Activated T-cell treated with anti-CD3 and anti-CD28 coated beads for 4 hours (primary cell): Measurements from ENCODE around the gene DHX15.

ENCODE experiments used
- DNase-seq: peaks from one replicate; pipeline ENCODE4 v3.0.0-alpha.2; 2020

The DHX15 gene

GRCh38 chr4:24584211-24584850 lies at the start of gene DHX15:
Gene DHX15 (minus strand): TSS chr4:24584554. CDS start chr4:24584393, 161 bp downstream.
- DNase-seq, result peak; percentile 89

GRCh38 chr4:24632011-24632410 lies 47.7 kb upstream of the DHX15 start:
- DNase-seq, result no peak

- no peak for DNase-seq
Measured at GRCh38 chr4:24630937-24631336, 46.6 kb upstream of the DHX15 start.

DNA sequence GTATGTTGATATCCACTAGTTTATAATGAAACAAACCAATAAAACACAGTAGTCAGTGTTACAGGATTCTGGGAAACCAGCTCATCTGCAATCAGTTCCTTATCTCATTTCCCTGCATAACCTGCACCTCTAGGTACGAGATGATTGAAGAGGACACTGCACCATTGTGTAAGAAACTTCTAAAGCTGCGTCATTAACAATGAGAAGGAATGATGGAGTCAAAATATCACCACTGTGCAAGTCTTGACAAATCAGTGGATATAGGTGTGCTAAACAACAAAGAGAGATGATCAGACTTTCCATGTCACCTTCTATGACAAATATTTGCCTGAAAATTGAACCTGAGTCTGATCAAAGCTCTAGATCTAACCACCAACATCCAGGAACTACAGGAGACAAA lies 40.7 kb upstream of the DHX15 start:
- no peak for DNase-seq

DNA sequence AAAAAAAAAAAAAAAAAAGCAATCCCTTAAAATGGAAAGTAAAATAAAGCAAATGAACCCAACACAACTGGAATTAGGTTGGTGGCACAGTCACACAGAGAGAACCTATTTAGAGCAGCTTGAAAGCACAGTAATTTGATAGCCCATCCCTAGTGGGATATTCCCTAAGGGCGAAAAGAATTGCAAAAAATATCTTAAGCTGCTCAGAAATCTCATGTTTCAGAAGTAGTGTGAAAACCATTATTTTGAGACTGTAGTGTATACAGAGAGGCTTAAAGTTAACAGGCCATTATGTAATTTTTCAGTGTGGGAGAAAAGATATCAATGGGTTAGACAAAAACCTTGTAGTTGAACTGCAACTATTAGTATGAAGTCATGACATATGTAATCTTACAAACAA lies 40.0 kb upstream of the DHX15 start:
- DNase-seq, result no peak

DNA sequence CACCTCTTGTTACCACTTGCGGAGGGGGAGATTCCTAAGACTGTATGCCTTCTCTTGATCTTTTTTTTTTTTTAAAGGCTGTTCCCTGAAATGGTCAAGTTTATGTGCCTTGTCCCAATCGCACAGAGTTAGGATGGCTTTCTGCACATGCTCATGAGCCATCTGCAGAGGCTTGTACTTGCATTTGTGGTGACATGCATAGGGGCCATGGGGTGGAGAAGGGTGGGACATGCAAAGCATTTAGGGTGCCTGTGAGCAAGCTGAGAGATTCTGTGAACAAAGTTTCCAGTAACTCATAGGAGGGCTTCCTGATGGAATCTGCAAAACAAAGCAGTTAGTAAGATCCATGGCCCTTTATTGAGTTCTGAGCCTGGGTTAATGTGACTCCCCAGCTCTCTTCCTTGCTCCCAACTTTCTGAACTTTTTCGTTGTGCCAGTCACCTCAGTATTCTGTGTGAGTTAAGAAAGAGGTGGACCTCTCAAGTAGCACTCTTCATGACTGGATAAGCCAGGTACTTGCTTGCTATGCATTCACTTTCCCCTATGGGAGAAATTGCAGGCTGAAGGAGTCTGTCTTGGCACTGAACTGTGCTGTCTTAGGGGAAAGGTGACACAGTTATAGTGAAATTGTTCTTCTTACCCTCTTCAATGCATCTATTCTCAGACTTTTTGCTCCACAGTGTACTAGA lies 37.9 kb upstream of the DHX15 start:
- no peak for DNase-seq

- DNase-seq, result no peak
Measured at GRCh38 chr4:24615977-24616376, 31.6 kb upstream of the DHX15 start.

GRCh38 chr4:24614881-24615280 lies 30.5 kb upstream of the DHX15 start:
- DNase-seq, result no peak

DNA sequence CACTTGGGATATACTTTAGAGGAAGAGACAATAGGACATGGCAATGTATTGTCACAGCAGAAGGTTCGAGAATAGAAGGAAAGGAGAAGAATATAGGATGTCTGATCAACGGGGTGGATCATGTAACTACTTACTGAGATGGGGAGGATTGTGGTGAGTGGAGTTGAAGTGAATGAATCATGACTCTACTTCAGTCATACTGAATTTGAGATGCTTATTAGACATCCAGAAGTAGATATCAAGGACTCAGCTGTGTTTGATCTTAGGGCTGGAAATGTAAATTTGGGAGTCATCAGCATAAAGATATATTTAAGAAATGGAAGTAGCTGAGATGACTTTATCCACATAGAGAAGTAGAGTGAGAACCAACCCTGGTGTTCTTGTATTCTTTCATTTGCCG lies 29.1 kb upstream of the DHX15 start:
- DNase-seq, result no peak

- no peak for DNase-seq
Measured at GRCh38 chr4:24611575-24611974, 27.2 kb upstream of the DHX15 start.

DNA sequence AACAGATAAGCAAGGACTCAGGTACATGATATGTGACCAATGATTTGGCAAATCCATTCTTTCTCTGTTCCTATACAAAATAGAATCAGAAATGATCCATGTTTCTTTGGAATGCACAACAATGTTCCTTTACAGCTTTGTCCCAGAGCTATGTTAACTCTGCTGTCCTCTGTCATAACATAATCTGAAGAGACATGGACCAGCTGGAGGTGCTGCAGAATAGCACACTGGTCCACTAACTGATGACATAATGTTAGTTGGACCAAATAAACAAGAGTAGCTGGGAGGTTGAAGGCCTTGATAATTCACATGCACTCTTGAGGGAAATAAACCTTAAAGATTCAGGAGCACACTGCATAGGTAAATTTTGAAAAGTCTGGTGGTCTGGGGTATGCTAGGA lies 23.0 kb upstream of the DHX15 start:
- no peak for DNase-seq

GRCh38 chr4:24605216-24605615 lies 20.9 kb upstream of the DHX15 start:
- DNase-seq, result no peak

DNA sequence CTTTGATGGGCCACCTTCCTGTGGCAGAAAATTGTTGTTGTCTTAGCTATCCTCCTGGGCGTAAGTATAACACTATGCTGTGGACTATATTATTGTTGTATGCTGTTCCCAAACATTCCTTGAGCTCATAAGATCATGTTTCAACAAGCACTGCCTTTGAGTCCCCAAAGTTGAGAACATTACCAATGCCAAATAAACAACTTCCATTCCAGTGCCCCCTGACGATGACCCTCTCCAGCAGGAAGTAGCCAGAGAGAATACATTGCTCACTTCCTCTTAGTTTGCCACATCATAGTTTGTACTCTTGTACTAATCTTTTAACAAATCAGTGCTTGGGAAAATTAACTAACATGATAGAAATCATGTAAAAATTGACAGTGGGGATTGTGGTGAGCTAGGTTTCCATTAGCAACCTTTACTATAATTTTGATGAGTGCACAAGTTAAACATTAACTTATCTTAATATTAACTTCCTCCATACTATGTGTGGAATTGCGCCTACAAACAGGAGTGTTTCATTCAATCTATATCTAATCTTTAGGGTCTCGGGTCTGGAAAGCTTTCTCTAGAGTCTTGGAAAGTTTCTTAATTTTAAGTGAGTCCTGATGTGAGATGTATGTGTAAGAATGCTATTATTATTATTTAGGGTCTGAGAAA lies 20.3 kb upstream of the DHX15 start:
- DNase-seq, result no peak

DNA sequence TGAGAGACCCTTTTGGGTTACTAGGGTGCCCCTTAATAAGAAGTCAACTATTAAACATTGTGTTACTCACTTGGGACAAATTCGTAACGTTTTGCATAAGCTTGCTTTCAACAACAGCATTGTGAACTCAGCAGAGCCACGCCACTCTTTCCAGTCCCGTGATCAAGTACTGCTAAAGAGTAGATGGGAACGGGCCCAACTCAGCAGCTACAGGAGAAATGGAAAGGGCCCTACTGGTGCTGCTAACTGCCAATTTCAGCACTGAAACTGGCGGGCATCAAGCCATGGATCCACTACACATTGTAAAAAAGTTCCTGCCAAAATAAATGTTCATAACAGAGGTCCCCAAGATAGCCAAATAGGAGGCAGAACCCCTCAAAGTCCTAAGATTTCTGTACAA lies 19.0 kb upstream of the DHX15 start:
- no peak for DNase-seq

DNA sequence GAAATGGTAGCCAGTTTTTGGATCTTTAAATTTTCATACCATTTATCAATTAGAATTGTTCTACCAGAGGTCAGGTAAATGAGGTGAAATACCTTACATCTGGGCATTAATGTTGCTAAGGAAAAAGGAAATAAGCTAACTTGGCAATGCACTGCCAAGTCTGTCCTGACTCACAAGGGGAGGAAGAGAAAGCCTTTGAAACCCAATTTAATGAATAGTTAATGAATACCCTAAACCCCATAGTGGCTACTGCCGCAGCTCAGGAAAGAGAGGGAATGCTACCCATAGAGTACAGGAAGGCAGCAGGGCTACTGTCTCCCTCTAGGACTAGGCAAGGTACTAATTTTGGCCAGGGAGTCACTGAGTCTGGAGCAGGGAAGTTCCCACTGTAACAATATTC lies 16.8 kb upstream of the DHX15 start:
- DNase-seq, result no peak

- no peak for DNase-seq
Measured at GRCh38 chr4:24599275-24599674, 14.9 kb upstream of the DHX15 start.

DNA sequence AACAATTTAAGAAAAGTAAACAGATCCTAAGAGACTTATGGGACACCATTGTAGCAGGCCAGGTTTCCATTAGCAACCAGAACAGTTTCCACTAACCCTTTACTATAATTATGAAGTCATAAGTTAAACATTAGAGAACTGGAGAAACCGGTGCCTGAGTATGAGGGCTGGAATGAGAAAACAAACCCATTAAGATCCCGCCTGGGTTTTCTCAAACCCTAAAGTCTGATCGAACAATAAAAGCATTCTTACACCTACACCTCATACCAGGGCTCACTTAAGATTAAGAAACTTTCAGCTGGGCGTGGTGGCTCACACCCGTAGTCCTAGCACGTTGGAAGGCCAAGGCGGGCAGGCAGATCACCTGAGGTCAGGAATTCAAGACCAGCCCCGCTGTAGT lies 13.7 kb upstream of the DHX15 start:
- no peak for DNase-seq

GRCh38 chr4:24595659-24596058 lies 11.3 kb upstream of the DHX15 start:
- DNase-seq, result no peak

DNA sequence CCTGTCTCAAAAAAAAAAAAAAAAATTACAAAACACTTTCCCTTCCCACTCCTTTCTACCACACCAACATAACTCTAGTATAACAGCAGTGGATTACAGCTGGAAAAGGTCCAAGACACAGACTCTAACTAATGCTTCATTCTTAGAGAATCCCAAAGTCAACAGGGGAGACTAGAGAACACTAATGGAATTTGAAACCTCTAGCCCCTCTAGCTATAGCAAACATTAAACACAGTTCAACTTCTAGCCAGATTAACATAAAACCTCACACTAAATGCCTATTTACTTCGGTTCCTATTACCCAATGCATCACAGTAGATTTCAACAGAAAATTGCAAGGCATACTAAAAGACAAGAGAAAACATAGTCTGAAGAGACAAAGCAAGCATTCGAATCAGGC lies 10.5 kb upstream of the DHX15 start:
- no peak for DNase-seq

DNA sequence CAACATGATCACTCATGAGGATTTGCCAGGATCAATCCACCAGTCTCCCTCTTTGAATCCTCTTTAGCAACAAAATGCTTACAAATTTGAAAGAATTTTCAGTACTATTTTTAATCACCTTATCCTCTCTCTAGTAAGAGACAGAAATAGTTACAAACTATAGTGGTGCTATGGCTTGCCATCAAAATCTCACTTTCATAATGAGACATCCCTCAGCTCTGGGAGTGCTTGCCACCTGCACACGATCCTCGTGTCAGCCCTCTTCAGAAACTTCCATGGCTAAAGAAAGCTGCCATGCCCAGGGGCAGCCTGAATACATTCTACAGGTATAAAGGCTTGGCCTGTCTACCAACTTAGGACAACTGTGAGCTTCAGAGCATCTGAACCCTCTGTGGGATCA lies 5.1 kb upstream of the DHX15 start:
- DNase-seq, result no peak

DNA sequence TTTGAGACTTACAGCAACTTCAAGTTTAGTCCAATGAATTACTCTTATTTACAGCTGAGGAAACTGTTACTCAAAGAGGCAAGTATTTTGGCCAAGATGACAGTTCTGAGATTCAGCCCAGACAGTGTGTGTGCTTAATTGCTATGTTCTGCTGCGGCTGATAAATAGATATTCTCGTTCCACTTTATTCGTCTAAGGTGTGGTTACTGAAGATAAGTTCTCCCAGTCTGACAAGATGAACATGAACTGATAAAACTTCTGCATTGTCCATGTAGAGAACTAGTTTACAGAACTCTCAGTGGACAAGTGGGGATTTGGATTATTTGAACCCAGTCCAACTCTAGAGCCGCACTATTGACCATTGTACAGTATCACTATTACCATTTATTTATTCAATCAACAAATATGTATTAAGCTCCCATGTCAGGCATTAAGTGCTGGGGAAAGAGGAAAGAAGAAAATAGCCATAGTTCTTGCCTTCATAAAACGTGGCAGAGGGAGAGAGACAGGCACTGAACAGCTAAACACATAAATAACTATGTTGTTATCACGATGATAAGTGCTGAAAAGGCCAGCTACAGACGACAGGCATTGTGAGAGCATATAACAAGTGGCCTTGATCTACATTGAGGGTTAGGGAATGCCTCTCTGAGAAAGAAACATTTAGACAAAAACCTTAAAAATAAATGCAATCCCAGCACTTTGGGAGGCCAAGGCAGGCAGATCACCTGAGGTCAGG lies 4.0 kb upstream of the DHX15 start:
- no peak for DNase-seq

DNA sequence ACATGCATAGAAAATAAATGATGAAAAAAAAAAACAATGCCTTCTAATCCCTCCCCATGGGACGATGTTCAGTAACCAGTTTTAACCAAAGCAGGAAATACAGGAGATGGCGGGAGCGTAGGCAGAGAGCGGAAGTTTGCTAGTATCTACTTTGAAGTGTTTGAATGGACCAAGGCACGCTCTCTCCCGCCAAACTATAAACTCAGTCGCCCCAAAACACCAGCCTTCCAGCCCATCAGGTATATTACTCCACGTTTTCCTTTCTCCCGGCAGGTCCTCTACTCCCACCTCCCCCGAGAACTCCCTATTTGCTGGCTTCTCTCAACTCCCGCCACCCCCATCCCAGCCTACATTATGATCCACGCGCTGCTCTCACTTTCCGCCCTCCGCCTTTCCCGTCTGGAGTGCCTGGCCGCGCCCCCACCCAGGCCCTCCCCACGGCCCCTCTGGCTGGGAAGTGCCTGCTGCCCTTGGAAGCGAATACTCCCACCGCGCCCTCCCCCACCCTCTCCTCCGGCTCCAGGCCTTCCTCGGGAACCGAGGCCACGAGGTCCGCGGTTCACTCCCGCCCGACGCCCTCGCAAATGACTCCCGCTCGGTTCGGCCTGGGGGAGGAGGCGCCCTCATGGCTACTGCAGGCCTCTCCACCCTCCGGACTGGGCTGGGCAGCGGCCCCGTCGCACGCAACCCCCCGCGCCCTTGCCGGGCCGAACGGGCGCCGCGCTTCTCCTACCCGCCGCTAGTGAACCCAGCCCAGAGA lies 723 bp downstream of the DHX15 start:
- DNase-seq, result peak; percentile 36

- DNase-seq, result no peak
Measured at GRCh38 chr4:24582235-24582832, 2.0 kb downstream of the DHX15 start.
